H1 (cell line): ENCODE results near the gene GGA2. TPM values are rescaled to one million over a fixed set of nuclear protein-coding genes. Genes with fewer than 3 reads are reported as not detected.
"Not testable (repeated sequence)": the region's sequence is repeated elsewhere in the genome, so short reads cannot be mapped to it uniquely, and the experiment has no call there.

ENCODE experiments used
- CTCF ChIA-PET: fragments of 300-600 bp; sonication (Branson Sonifier 250); formaldehyde crosslinking; loops from one replicate; lab custom pipeline; 2021; ENCODE audit not compliant: partially characterized antibody; lab: Charles Lee
- POLR2A ChIA-PET: fragments of 300-600 bp; sonication (Branson Sonifier 250); formaldehyde crosslinking; loops from one replicate; lab custom pipeline; 2021; ENCODE audit warnings: inconsistent platforms; ENCODE audit not compliant: partially characterized antibody; lab: Charles Lee
- DNase-seq, 2 experiments: peaks; one replicate each; pipeline versions ENCODE4 v3.0.0 to v3.0.0-alpha.2; 2010 to 2022; ENCODE audit warnings: low spot score in 2 of 2, low read depth in 1 of 2, mixed read lengths in 1 of 2
- FAIRE-seq: peaks from 2 replicates; lab custom pipeline; 2011; peaks lifted over from hg19 to GRCh38; lab: Jason Lieb, UNC
- H2AFZ ChIP-seq: 2 replicates; pipeline ENCODE4 v1.8.1; 2012; ENCODE audit warnings: low read length, inconsistent platforms
- H2AK5ac ChIP-seq: 2 replicates; pipeline ENCODE4 v1.6.1; 2013; ENCODE audit warnings: low read depth, low read length
- H2BK120ac ChIP-seq: replicated peaks from 2 replicates; pipeline ENCODE3; 2013; ENCODE audit warnings: low read depth, low read length, inconsistent platforms
- H2BK12ac ChIP-seq: 2 replicates; pipeline ENCODE4 v1.6.1; 2013; ENCODE audit warnings: low read depth, low read length
- H2BK15ac ChIP-seq: 2 replicates; pipeline ENCODE4 v1.6.1; 2013; ENCODE audit warnings: low read length
- H2BK20ac ChIP-seq: 2 replicates; pipeline ENCODE4 v1.6.1; 2013; ENCODE audit warnings: low read length
- H2BK5ac ChIP-seq: 2 replicates; pipeline ENCODE4 v1.6.1; 2013; ENCODE audit warnings: low read depth, low read length
- H3K14ac ChIP-seq: 2 replicates; pipeline ENCODE4 v1.6.1; 2013; ENCODE audit warnings: inconsistent platforms; ENCODE audit not compliant: insufficient read length
- H3K18ac ChIP-seq: 2 replicates; pipeline ENCODE4 v1.6.1; 2013; ENCODE audit warnings: low read length; ENCODE audit errors: extremely low read depth
- H3K23ac ChIP-seq: 2 replicates; pipeline ENCODE4 v1.6.1; 2013; ENCODE audit warnings: inconsistent platforms; ENCODE audit not compliant: insufficient read length
- H3K23me2 ChIP-seq: 2 replicates; pipeline ENCODE4 v1.6.1; 2013; ENCODE audit warnings: low read depth, low read length
- H3K27ac ChIP-seq: 2 replicates; pipeline ENCODE4 v1.6.1; 2011; ENCODE audit warnings: low read depth, low read length, inconsistent platforms
- H3K27me3 ChIP-seq, 4 experiments: replicated peaks in 1 of 4; 1 replicate in 1 of 4; 2 replicates in 3 of 4; pipeline versions ENCODE4 v1.6.1 to v1.8.1; 2011 to 2013; ENCODE audit warnings: low read length in 3 of 4, mild to moderate bottlenecking in 3 of 4, inconsistent platforms in 2 of 4, mixed read lengths in 2 of 4, moderate library complexity in 1 of 4; ENCODE audit not compliant: control insufficient read depth in 3 of 4, insufficient read depth in 3 of 4; ENCODE audit errors: extremely low read depth in 1 of 4
- H3K36me3 ChIP-seq, 4 experiments: 2 replicates each; pipeline versions ENCODE4 v1.6.1 to v1.8.1; 2011 to 2013; ENCODE audit warnings: mild to moderate bottlenecking in 4 of 4, low read length in 3 of 4, moderate library complexity in 2 of 4, control low read depth in 1 of 4, inconsistent platforms in 1 of 4; ENCODE audit not compliant: insufficient read depth in 4 of 4, control insufficient read depth in 2 of 4
- H3K4ac ChIP-seq: replicated peaks from 2 replicates; pipeline ENCODE3; 2013; ENCODE audit warnings: low read length, low read depth, mixed read lengths, inconsistent platforms; ENCODE audit not compliant: insufficient read length
- H3K4me1 ChIP-seq, 4 experiments: replicated peaks in 1 of 4; 1 replicate in 1 of 4; 2 replicates in 3 of 4; pipeline versions ENCODE4 v1.6.1 to v1.8.1; 2011 to 2013; ENCODE audit warnings: low read length in 3 of 4, inconsistent platforms in 2 of 4, mixed read lengths in 1 of 4; ENCODE audit not compliant: insufficient read depth in 4 of 4, control insufficient read depth in 3 of 4
- H3K4me2 ChIP-seq, 2 experiments: 2 replicates each; pipeline versions ENCODE4 v1.6.1 to v1.8.1; 2011 to 2013; ENCODE audit warnings: low read depth in 2 of 2, low read length in 2 of 2, control low read depth in 1 of 2, inconsistent platforms in 1 of 2, mild to moderate bottlenecking in 1 of 2; ENCODE audit not compliant: insufficient read depth in 1 of 2
- H3K4me3 ChIP-seq, 4 experiments: fragments of 200-600, 300-600 bp in 1 of 4; sonication (generic), shearing (Covaris generic), sonication (Bioruptor Twin) in 1 of 4; 2 replicates each; pipeline versions ENCODE4 v1.5.1 to v1.8.1; 2011 to 2016; ENCODE audit warnings: low read length in 4 of 4, low read depth in 3 of 4, control low read depth in 2 of 4, inconsistent platforms in 2 of 4, mild to moderate bottlenecking in 2 of 4, mixed read lengths in 1 of 4, moderate library complexity in 1 of 4; ENCODE audit not compliant: insufficient read depth in 2 of 4; ENCODE audit errors: extremely low read depth in 1 of 4
- H3K56ac ChIP-seq: replicated peaks from 2 replicates; pipeline ENCODE3; 2013; ENCODE audit warnings: low read depth, mild to moderate bottlenecking, mixed read lengths, low read length, inconsistent platforms; ENCODE audit not compliant: insufficient read length
- H3K79me1 ChIP-seq: 2 replicates; pipeline ENCODE4 v1.6.1; 2013; ENCODE audit warnings: low read depth, low read length, control low read depth
- H3K79me2 ChIP-seq, 2 experiments: 2 replicates each; pipeline versions ENCODE4 v1.6.1 to v1.8.1; 2012 to 2013; ENCODE audit warnings: low read length in 2 of 2, mild to moderate bottlenecking in 2 of 2, inconsistent platforms in 1 of 2; ENCODE audit not compliant: insufficient read depth in 2 of 2, control insufficient read depth in 1 of 2
- H3K9ac ChIP-seq, 4 experiments: replicated peaks in 1 of 4; 1 replicate in 1 of 4; 2 replicates in 3 of 4; pipeline versions ENCODE4 v1.6.1 to v1.8.1; 2011 to 2013; ENCODE audit warnings: low read depth in 3 of 4, low read length in 3 of 4, control low read depth in 2 of 4, mild to moderate bottlenecking in 2 of 4, moderate library complexity in 2 of 4, inconsistent platforms in 1 of 4; ENCODE audit errors: extremely low read depth in 1 of 4
- H3K9me3 ChIP-seq, 2 experiments: 2 replicates each; pipeline versions ENCODE4 v1.6.1 to v1.8.1; 2012 to 2013; ENCODE audit warnings: mild to moderate bottlenecking in 2 of 2, moderate library complexity in 2 of 2, control low read depth in 1 of 2, inconsistent platforms in 1 of 2, low read depth in 1 of 2, low read length in 1 of 2, mixed read lengths in 1 of 2; ENCODE audit not compliant: insufficient read depth in 2 of 2
- H4K20me1 ChIP-seq, 2 experiments: replicated peaks in 1 of 2; 2 replicates each; pipeline versions ENCODE3 to v1.8.1; 2011 to 2013; ENCODE audit warnings: inconsistent platforms in 2 of 2, low read length in 2 of 2, mild to moderate bottlenecking in 1 of 2; ENCODE audit not compliant: insufficient read depth in 2 of 2, control insufficient read depth in 1 of 2
- H4K5ac ChIP-seq: 2 replicates; pipeline ENCODE4 v1.6.1; 2013; ENCODE audit warnings: low read length, low read depth, mixed read lengths, inconsistent platforms; ENCODE audit not compliant: insufficient read length
- H4K8ac ChIP-seq: 2 replicates; pipeline ENCODE4 v1.8.0; 2013; ENCODE audit warnings: mild to moderate bottlenecking, moderate library complexity, low read length, inconsistent platforms; ENCODE audit not compliant: insufficient read depth; ENCODE audit errors: extremely low read depth
- H4K91ac ChIP-seq: replicated peaks from 2 replicates; pipeline ENCODE3; 2013; ENCODE audit warnings: low read length, mixed read lengths, inconsistent platforms; ENCODE audit not compliant: insufficient read length
- WGBS, 2 experiments: shearing (Covaris generic) in 1 of 2; methylation state at CpG; one replicate each; pipeline versions ENCODE4 v1.1.6 to v1.1.7; 2013 to 2015; ENCODE audit warnings: low lambda C conversion rate in 2 of 2, mixed read lengths in 2 of 2, inconsistent platforms in 1 of 2, low coverage in 1 of 2, missing lambda C conversion rate in 1 of 2; ENCODE audit not compliant: insufficient replicate concordance in 2 of 2, insufficient coverage in 1 of 2, insufficient read length in 1 of 2; ENCODE audit errors: extremely low coverage in 1 of 2, missing lambda C conversion rate in 1 of 2; 5-methylcytosine and 5-hydroxymethylcytosine counted together
- polyA plus RNA-seq, 7 experiments: library from polyadenylated mRNA; depleted of rRNA in 3 of 7; stranded (reverse) in 5 of 7; unstranded in 2 of 7; fragments of >200 nt in 5 of 7; fragments of 200-250 nt in 2 of 7; gene quantifications; 1 replicate in 5 of 7; 2 replicates in 1 of 7; 4 replicates in 1 of 7; pipeline versions ENCODE4 v1.2.1 to v1.2.3, GENCODE V29; 2011 to 2013; ENCODE audit warnings: missing spikeins in 2 of 7, mixed read lengths in 2 of 7
- total RNA-seq: library from RNA; stranded (reverse); fragmentation: NEBNext Ultra II Directional; extraction: Animal tissue kit (Norgen Biotek cat#: 25700); gene quantifications from 2 replicates; pipeline ENCODE4 v1.2.1, GENCODE V29; 2021

The GGA2 gene
- total and polyA plus RNA-seq, 2 of the 8 experiments (the other 6 are each of a cell fraction or from before 2014, with no cell fraction given): 65.8 to 114 TPM

- H3K79me1 ChIP-seq, H2BK12ac ChIP-seq, CTCF ChIA-PET, DNase-seq, H3K23ac ChIP-seq, H2BK20ac ChIP-seq, H4K8ac ChIP-seq, H3K9me3 ChIP-seq, H3K4ac ChIP-seq, H3K56ac ChIP-seq, H2BK120ac ChIP-seq, H2AFZ ChIP-seq, H3K14ac ChIP-seq, H3K18ac ChIP-seq, H3K27me3 ChIP-seq, H3K4me1 ChIP-seq, FAIRE-seq, H2BK15ac ChIP-seq, H3K27ac ChIP-seq, H4K91ac ChIP-seq, H4K5ac ChIP-seq, H3K36me3 ChIP-seq, H2BK5ac ChIP-seq: not testable (repeated sequence)
- POLR2A ChIA-PET: interaction anchor here (0.8 to 6.9 kb wide), 8 partner anchors 10 to 88 kb away, joined by 3 to 63 read pairs (median 7); no protein-coding TSS in a partner anchor
- Histone ChIP-seq H2AK5ac (0 out of 2 replicates have a peak overlapping the region, but pooled peaks have one; percentile 65), H3K4me3 (peak overlapping the region in 2 of 4 experiments; percentile 77 to 99; a peak in 4 of 8 replicates), H4K20me1 (peaks cover 15 to 22% of the 10 kb centered on the region in 2 experiments), H3K4me2 (peak overlapping the region; percentile 94 to 100; a peak in 3 of 4 replicates), H3K23me2 (peaks cover 10% of the 10 kb centered on the region), H3K9ac (0 out of 7 replicates have a peak overlapping the region, but pooled peaks of 1 of the 4 experiments have one; percentile 1), H3K79me2 (peaks cover 33 to 40% of the 10 kb centered on the region in 2 experiments)
- WGBS, 2 experiments: 84% methylated on average over 9 of the region's 10 CpGs; no CpG with 5 or more reads in 1 of the 2 experiments
Measured at GRCh38 chr16:23510915-23511270, 599 bp upstream of the GGA2 start.
